NCI-H2227 (cell line): ENCODE measurements around the gene RSBN1L.
"Not testable (repeated sequence)": the region's sequence is repeated elsewhere in the genome, so short reads cannot be mapped to it uniquely, and the experiment has no call there.

Experiments used
- DNase-seq: peaks from one replicate; lab custom pipeline; 2025; ENCODE audit not compliant: unreplicated experiment; lab: John Stamatoyannopoulos, UW

The RSBN1L gene

GRCh38 chr7:77765481-77765880 lies 69.2 kb downstream of the RSBN1L start:
- DNase-seq, result no peak

GRCh38 chr7:77765906-77766800 lies 69.9 kb downstream of the RSBN1L start:
- DNase-seq, result no peak

- DNase-seq, result no peak
These were observed 70.7 kb downstream of the RSBN1L start for GRCh38 chr7:77766801-77767605.

- no peak for DNase-seq
These were observed 74.1 kb downstream of the RSBN1L start for GRCh38 chr7:77770316-77770715.

- DNase-seq, result no peak
These were observed 75.6 kb downstream of the RSBN1L start for GRCh38 chr7:77771901-77772300.

- DNase-seq, result no peak
These were observed 82.3 kb downstream of the RSBN1L start for GRCh38 chr7:77778535-77778934.

- no peak for DNase-seq
These were observed 86.1 kb downstream of the RSBN1L start for GRCh38 chr7:77782383-77782782.

- DNase-seq, result no peak
These were observed 86.9 kb downstream of the RSBN1L start for GRCh38 chr7:77783111-77783510.

GRCh38 chr7:77783545-77783944 lies 87.3 kb downstream of the RSBN1L start:
- no peak for DNase-seq

- DNase-seq, result not testable (repeated sequence)
These were observed 88.2 kb downstream of the RSBN1L start for GRCh38 chr7:77784426-77784825.

GRCh38 chr7:77786018-77786417 lies 89.8 kb downstream of the RSBN1L start:
- no peak for DNase-seq

GRCh38 chr7:77786741-77787140 lies 90.5 kb downstream of the RSBN1L start:
- DNase-seq, result no peak

- DNase-seq, result no peak
These were observed 92.2 kb downstream of the RSBN1L start for GRCh38 chr7:77788327-77788902.

GRCh38 chr7:77791336-77791735 lies 95.1 kb downstream of the RSBN1L start:
- DNase-seq, result peak; percentile 17

- no peak for DNase-seq
These were observed 95.7 kb downstream of the RSBN1L start for GRCh38 chr7:77791956-77792355.

- DNase-seq, result no peak
These were observed 97.7 kb downstream of the RSBN1L start for GRCh38 chr7:77794000-77794399.

GRCh38 chr7:77796109-77796508 lies 99.8 kb downstream of the RSBN1L start:
- DNase-seq, result no peak

GRCh38 chr7:77796960-77797359 lies 100.7 kb downstream of the RSBN1L start:
- DNase-seq, result no peak

- DNase-seq, result peak; percentile 85
These were observed 101.6 kb downstream of the RSBN1L start for GRCh38 chr7:77797734-77798393.

GRCh38 chr7:77798394-77799077 lies 102.3 kb downstream of the RSBN1L start, which contains the start of the genes PHTF2 and TMEM60:
Gene PHTF2 (plus strand): TSS chr7:77798773.
Gene TMEM60 (minus strand): TSS chr7:77798434. CDS start chr7:77794373, 4,061 bp downstream.
- DNase-seq, result peak; percentile 100
